ENCODE data around the gene CHCHD6. TPM values are rescaled to one million over a fixed set of nuclear protein-coding genes. Genes with fewer than 3 reads are reported as not detected.
A peak's percentile ranks its signal among the peaks of the same experiment; 100 is the strongest.

The CHCHD6 gene
- total RNA-seq, 1 experiment from 2014 or later = 33.0 TPM

GRCh38 chr3:126777366-126777765, 73.3 kb downstream of the CHCHD6 start:
- CTCF ChIA-PET = no interaction called here
- Histone ChIP-seq H3K4me3 (ENCODE audit: low read length) (no peak overlapping the region), H3K4me1 (ENCODE audit: insufficient read depth, low read length) (peaks cover 41% of the 10 kb centered on the region), H3K9me3 (ENCODE audit: low read length) (no peaks in the 10 kb centered on the region), H3K4me2 (ENCODE audit: low read length) (no peak overlapping the region), H3K27me3 (ENCODE audit: low read length) (no peaks in the 10 kb centered on the region), H4K20me1 (ENCODE audit: low read length) (no peaks in the 10 kb centered on the region; the same call in 1 of the 2 replicates), H3K79me2 (ENCODE audit: low read length) (peaks cover 23% of the 10 kb centered on the region), H2AFZ (ENCODE audit: low read length) (no peak overlapping the region), H3F3A (ENCODE audit: low read length, unreplicated experiment) (no peaks in the 10 kb centered on the region), H3K9ac (ENCODE audit: low read length) (no peak overlapping the region), H3K9me2 (replicated peaks; ENCODE audit: low read length) (no peaks in the 10 kb centered on the region), H3K27ac (ENCODE audit: low read length) (no peak overlapping the region), H3K36me3 (ENCODE audit: low read depth, low read length) (no peaks in the 10 kb centered on the region)
- intact Hi-C loops (cut with micrococcal nuclease) = no loop called here
- POLR2A ChIA-PET (ENCODE audit: unreplicated experiment) = no interaction called here
- ATAC-seq (no peak), DNase-seq (no peak)
- TF ChIP-seq EZH2phosphoT487 (IDR thresholded peaks at IDR 0.05; ENCODE audit: borderline replicate concordance, low read length) = no peak
- TF ChIP-seq CTCF (conservative IDR thresholded peaks at IDR 0.05; ENCODE audit: low read depth, low read length) = no peak
- TF ChIP-seq EZH2 (IDR thresholded peaks at IDR 0.05; ENCODE audit: low read length, unreplicated experiment) = no peak
- no TSS peak for BruUV-seq (replicated peaks)

- intact Hi-C loops (cut with micrococcal nuclease) = loop anchor here (5.0 kb wide), 1 partner anchor 132 kb away; no protein-coding TSS in a partner anchor
- CTCF ChIA-PET = no interaction called here
- DNase-seq (no peak), ATAC-seq (no peak)
- H3K79me2 ChIP-seq (ENCODE audit: low read length) = peaks cover 6% of the 10 kb centered on the region
- H3F3A ChIP-seq (ENCODE audit: low read length, unreplicated experiment) = no peaks in the 10 kb centered on the region
- no peaks in the 10 kb centered on the region for H3K36me3 ChIP-seq (ENCODE audit: low read depth, low read length)
- BruUV-seq (replicated peaks) = no TSS peak
- no peak overlapping the region for H2AFZ ChIP-seq (ENCODE audit: low read length)
- no peak overlapping the region for H3K4me3 ChIP-seq (ENCODE audit: low read length)
- H3K27me3 ChIP-seq (ENCODE audit: low read length) = no peaks in the 10 kb centered on the region
- H3K9ac ChIP-seq (ENCODE audit: low read length) = no peak overlapping the region
- H3K9me3 ChIP-seq (ENCODE audit: low read length) = no peaks in the 10 kb centered on the region
- peaks cover 30% of the 10 kb centered on the region for H3K4me1 ChIP-seq (ENCODE audit: insufficient read depth, low read length)
- POLR2A ChIA-PET (ENCODE audit: unreplicated experiment) = no interaction called here
- TF ChIP-seq EZH2phosphoT487 (IDR thresholded peaks at IDR 0.05; ENCODE audit: borderline replicate concordance, low read length) = no peak
- TF ChIP-seq CTCF (conservative IDR thresholded peaks at IDR 0.05; ENCODE audit: low read depth, low read length) = no peak
- no peak for TF ChIP-seq EZH2 (IDR thresholded peaks at IDR 0.05; ENCODE audit: low read length, unreplicated experiment)
- no peaks in the 10 kb centered on the region for H3K9me2 ChIP-seq (replicated peaks; ENCODE audit: low read length)
- H3K27ac ChIP-seq (ENCODE audit: low read length) = no peak overlapping the region
- no peaks in the 10 kb centered on the region for H4K20me1 ChIP-seq (ENCODE audit: low read length)
- no peak overlapping the region for H3K4me2 ChIP-seq (ENCODE audit: low read length)
These were observed 76.6 kb downstream of the CHCHD6 start for GRCh38 chr3:126780666-126781065.

- Histone ChIP-seq H3K9me3 (ENCODE audit: low read length) (no peaks in the 10 kb centered on the region), H3K4me2 (ENCODE audit: low read length) (peak overlapping the region; percentile 78; the same call in 1 of the 2 replicates), H3K27me3 (ENCODE audit: low read length) (no peaks in the 10 kb centered on the region), H3K4me3 (ENCODE audit: low read length) (no peak overlapping the region), H3F3A (ENCODE audit: low read length, unreplicated experiment) (no peaks in the 10 kb centered on the region), H2AFZ (ENCODE audit: low read length) (0 out of 2 replicates have a peak overlapping the region, but pooled peaks have one; percentile 65), H3K36me3 (ENCODE audit: low read depth, low read length) (no peaks in the 10 kb centered on the region), H4K20me1 (ENCODE audit: low read length) (no peaks in the 10 kb centered on the region), H3K9me2 (replicated peaks; ENCODE audit: low read length) (no peaks in the 10 kb centered on the region), H3K4me1 (ENCODE audit: insufficient read depth, low read length) (peaks cover 30% of the 10 kb centered on the region), H3K27ac (ENCODE audit: low read length) (peak overlapping the region; percentile 91), H3K9ac (ENCODE audit: low read length) (peak overlapping the region; percentile 57; the same call in 1 of the 2 replicates), H3K79me2 (ENCODE audit: low read length) (0 out of 2 replicates have a peak, but pooled peaks cover 3% of the 10 kb centered on the region)
- ATAC-seq (no peak), DNase-seq (no peak)
- no TSS peak for BruUV-seq (replicated peaks)
- ChIA-PET POLR2A (ENCODE audit: unreplicated experiment) (no interaction called here), CTCF (no interaction called here)
- intact Hi-C loops (cut with micrococcal nuclease) = loop anchor here (5.0 kb wide), 1 partner anchor 131 kb away; no protein-coding TSS in a partner anchor
- TF ChIP-seq EZH2phosphoT487 (IDR thresholded peaks at IDR 0.05; ENCODE audit: borderline replicate concordance, low read length) = no peak
- TF ChIP-seq CTCF (conservative IDR thresholded peaks at IDR 0.05; ENCODE audit: low read depth, low read length) = no peak
- no peak for TF ChIP-seq EZH2 (IDR thresholded peaks at IDR 0.05; ENCODE audit: low read length, unreplicated experiment)
These were observed 77.4 kb downstream of the CHCHD6 start for GRCh38 chr3:126781406-126781805.

Data from PC-3 (cell line).